GM19395 (cell line): ENCODE data around the gene ZNF292.
A peak's percentile ranks its signal among the peaks of the same experiment; 100 is the strongest.
"Not testable (repeated sequence)": the region's sequence is repeated elsewhere in the genome, so short reads cannot be mapped to it uniquely, and the experiment has no call there.

Experiments used
- ATAC-seq: cut with Tn5 transposase; IDR thresholded peaks from one replicate; pipeline ENCODE4 v1.9.1; 2021; ENCODE audit warnings: mild to moderate bottlenecking, moderate library complexity; ENCODE audit not compliant: unreplicated experiment

The ZNF292 gene

GRCh38 chr6:87161299-87161698 lies 5.9 kb downstream of the ZNF292 start:
- no peak for ATAC-seq

GRCh38 chr6:87164004-87164403 lies 8.6 kb downstream of the ZNF292 start:
- no peak for ATAC-seq

- no peak for ATAC-seq
Observed at GRCh38 chr6:87164506-87164905, 9.1 kb downstream of the ZNF292 start.

GRCh38 chr6:87165185-87165584 lies 9.8 kb downstream of the ZNF292 start:
- no peak for ATAC-seq

- ATAC-seq = no peak
Observed at GRCh38 chr6:87171938-87172633, 16.7 kb downstream of the ZNF292 start.

- ATAC-seq = no peak
Observed at GRCh38 chr6:87174078-87174579, 18.8 kb downstream of the ZNF292 start.

- ATAC-seq = no peak
Observed at GRCh38 chr6:87176493-87176892, 21.1 kb downstream of the ZNF292 start.

GRCh38 chr6:87180105-87180728 lies 24.9 kb downstream of the ZNF292 start:
- ATAC-seq = no peak

- ATAC-seq = peak; percentile 7
Observed at GRCh38 chr6:87181903-87182302, 26.5 kb downstream of the ZNF292 start.

- ATAC-seq = peak; percentile 66
Observed at GRCh38 chr6:87182321-87182720, 27.0 kb downstream of the ZNF292 start.

- ATAC-seq = peak; percentile 24
Observed at GRCh38 chr6:87182940-87183339, 27.6 kb downstream of the ZNF292 start.

GRCh38 chr6:87183687-87184086 lies 28.3 kb downstream of the ZNF292 start:
- ATAC-seq = no peak

GRCh38 chr6:87184762-87185250 lies 29.4 kb downstream of the ZNF292 start:
- ATAC-seq = no peak

GRCh38 chr6:87196275-87196842 lies 41.0 kb downstream of the ZNF292 start:
- no peak for ATAC-seq

- peak; percentile 79 for ATAC-seq
Observed at GRCh38 chr6:87197547-87197946, 42.2 kb downstream of the ZNF292 start.

GRCh38 chr6:87198022-87198810 lies 42.9 kb downstream of the ZNF292 start:
- not testable (repeated sequence) for ATAC-seq

- no peak for ATAC-seq
Observed at GRCh38 chr6:87199787-87200186, 44.4 kb downstream of the ZNF292 start.

- ATAC-seq = no peak
Observed at GRCh38 chr6:87200469-87201175, 45.3 kb downstream of the ZNF292 start.

GRCh38 chr6:87203448-87204023 lies 48.2 kb downstream of the ZNF292 start:
- no peak for ATAC-seq

- ATAC-seq = no peak
Observed at GRCh38 chr6:87209812-87210211, 54.4 kb downstream of the ZNF292 start.
